MM.1S (cell line): ENCODE results near the gene CNN3.

Experiments used
- EZH2 ChIP-seq: fragments of 300-600 bp; sonication (generic); optimal IDR thresholded peaks from 2 replicates; pipeline ENCODE3; 2017; ENCODE audit warnings: low read depth, mild to moderate bottlenecking, antibody characterized with exemption, low read length, mixed read lengths
- EZH2phosphoT487 ChIP-seq: fragments of 300-600 bp; sonication (generic); IDR thresholded peaks from 2 replicates; pipeline ENCODE4 v1.6.1; 2018; ENCODE audit warnings: antibody characterized with exemption, low read length
- TF ChIP-seq, protein P1 (sequence below): fragments of 300-600 bp; sonication (generic); IDR thresholded peaks from 2 replicates; pipeline ENCODE4 v1.5.1; 2016; ENCODE audit warnings: antibody characterized with exemption, low read length, mixed read lengths

GRCh38 chr1:94876362-94876761, 50.5 kb downstream of the CNN3 start:
- TF ChIP-seq, protein P1, sequence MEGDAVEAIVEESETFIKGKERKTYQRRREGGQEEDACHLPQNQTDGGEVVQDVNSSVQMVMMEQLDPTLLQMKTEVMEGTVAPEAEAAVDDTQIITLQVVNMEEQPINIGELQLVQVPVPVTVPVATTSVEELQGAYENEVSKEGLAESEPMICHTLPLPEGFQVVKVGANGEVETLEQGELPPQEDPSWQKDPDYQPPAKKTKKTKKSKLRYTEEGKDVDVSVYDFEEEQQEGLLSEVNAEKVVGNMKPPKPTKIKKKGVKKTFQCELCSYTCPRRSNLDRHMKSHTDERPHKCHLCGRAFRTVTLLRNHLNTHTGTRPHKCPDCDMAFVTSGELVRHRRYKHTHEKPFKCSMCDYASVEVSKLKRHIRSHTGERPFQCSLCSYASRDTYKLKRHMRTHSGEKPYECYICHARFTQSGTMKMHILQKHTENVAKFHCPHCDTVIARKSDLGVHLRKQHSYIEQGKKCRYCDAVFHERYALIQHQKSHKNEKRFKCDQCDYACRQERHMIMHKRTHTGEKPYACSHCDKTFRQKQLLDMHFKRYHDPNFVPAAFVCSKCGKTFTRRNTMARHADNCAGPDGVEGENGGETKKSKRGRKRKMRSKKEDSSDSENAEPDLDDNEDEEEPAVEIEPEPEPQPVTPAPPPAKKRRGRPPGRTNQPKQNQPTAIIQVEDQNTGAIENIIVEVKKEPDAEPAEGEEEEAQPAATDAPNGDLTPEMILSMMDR, result no peak
- TF ChIP-seq EZH2phosphoT487, result no peak
- no peak for TF ChIP-seq EZH2
